H1 (cell line): ENCODE data around the gene GLS. TPM values are rescaled to one million over a fixed set of nuclear protein-coding genes. Genes with fewer than 3 reads are reported as not detected.
A peak's percentile ranks its signal among the peaks of the same experiment; 100 is the strongest.

ENCODE experiments used
- CTCF ChIA-PET: fragments of 300-600 bp; sonication (Branson Sonifier 250); formaldehyde crosslinking; loops from one replicate; lab custom pipeline; 2021; ENCODE audit not compliant: partially characterized antibody; lab: Charles Lee
- POLR2A ChIA-PET: fragments of 300-600 bp; sonication (Branson Sonifier 250); formaldehyde crosslinking; loops from one replicate; lab custom pipeline; 2021; ENCODE audit warnings: inconsistent platforms; ENCODE audit not compliant: partially characterized antibody; lab: Charles Lee
- DNase-seq, 2 experiments: peaks; one replicate each; pipeline versions ENCODE4 v3.0.0 to v3.0.0-alpha.2; 2010 to 2022; ENCODE audit warnings: low spot score in 2 of 2, low read depth in 1 of 2, mixed read lengths in 1 of 2
- FAIRE-seq: peaks from 2 replicates; lab custom pipeline; 2011; peaks lifted over from hg19 to GRCh38; lab: Jason Lieb, UNC
- H2AFZ ChIP-seq: 2 replicates; pipeline ENCODE4 v1.8.1; 2012; ENCODE audit warnings: low read length, inconsistent platforms
- H2AK5ac ChIP-seq: 2 replicates; pipeline ENCODE4 v1.6.1; 2013; ENCODE audit warnings: low read depth, low read length
- H2BK120ac ChIP-seq: replicated peaks from 2 replicates; pipeline ENCODE3; 2013; ENCODE audit warnings: low read depth, low read length, inconsistent platforms
- H2BK12ac ChIP-seq: 2 replicates; pipeline ENCODE4 v1.6.1; 2013; ENCODE audit warnings: low read depth, low read length
- H2BK15ac ChIP-seq: 2 replicates; pipeline ENCODE4 v1.6.1; 2013; ENCODE audit warnings: low read length
- H2BK20ac ChIP-seq: 2 replicates; pipeline ENCODE4 v1.6.1; 2013; ENCODE audit warnings: low read length
- H2BK5ac ChIP-seq: 2 replicates; pipeline ENCODE4 v1.6.1; 2013; ENCODE audit warnings: low read depth, low read length
- H3K14ac ChIP-seq: 2 replicates; pipeline ENCODE4 v1.6.1; 2013; ENCODE audit warnings: inconsistent platforms; ENCODE audit not compliant: insufficient read length
- H3K18ac ChIP-seq: 2 replicates; pipeline ENCODE4 v1.6.1; 2013; ENCODE audit warnings: low read length; ENCODE audit errors: extremely low read depth
- H3K23ac ChIP-seq: 2 replicates; pipeline ENCODE4 v1.6.1; 2013; ENCODE audit warnings: inconsistent platforms; ENCODE audit not compliant: insufficient read length
- H3K23me2 ChIP-seq: 2 replicates; pipeline ENCODE4 v1.6.1; 2013; ENCODE audit warnings: low read depth, low read length
- H3K27ac ChIP-seq: 2 replicates; pipeline ENCODE4 v1.6.1; 2011; ENCODE audit warnings: low read depth, low read length, inconsistent platforms
- H3K27me3 ChIP-seq, 4 experiments: replicated peaks in 1 of 4; 1 replicate in 1 of 4; 2 replicates in 3 of 4; pipeline versions ENCODE4 v1.6.1 to v1.8.1; 2011 to 2013; ENCODE audit warnings: low read length in 3 of 4, mild to moderate bottlenecking in 3 of 4, inconsistent platforms in 2 of 4, mixed read lengths in 2 of 4, moderate library complexity in 1 of 4; ENCODE audit not compliant: control insufficient read depth in 3 of 4, insufficient read depth in 3 of 4; ENCODE audit errors: extremely low read depth in 1 of 4
- H3K36me3 ChIP-seq, 4 experiments: 2 replicates each; pipeline versions ENCODE4 v1.6.1 to v1.8.1; 2011 to 2013; ENCODE audit warnings: mild to moderate bottlenecking in 4 of 4, low read length in 3 of 4, moderate library complexity in 2 of 4, control low read depth in 1 of 4, inconsistent platforms in 1 of 4; ENCODE audit not compliant: insufficient read depth in 4 of 4, control insufficient read depth in 2 of 4
- H3K4ac ChIP-seq: replicated peaks from 2 replicates; pipeline ENCODE3; 2013; ENCODE audit warnings: low read length, low read depth, mixed read lengths, inconsistent platforms; ENCODE audit not compliant: insufficient read length
- H3K4me1 ChIP-seq, 4 experiments: replicated peaks in 1 of 4; 1 replicate in 1 of 4; 2 replicates in 3 of 4; pipeline versions ENCODE4 v1.6.1 to v1.8.1; 2011 to 2013; ENCODE audit warnings: low read length in 3 of 4, inconsistent platforms in 2 of 4, mixed read lengths in 1 of 4; ENCODE audit not compliant: insufficient read depth in 4 of 4, control insufficient read depth in 3 of 4
- H3K4me2 ChIP-seq, 2 experiments: 2 replicates each; pipeline versions ENCODE4 v1.6.1 to v1.8.1; 2011 to 2013; ENCODE audit warnings: low read depth in 2 of 2, low read length in 2 of 2, control low read depth in 1 of 2, inconsistent platforms in 1 of 2, mild to moderate bottlenecking in 1 of 2; ENCODE audit not compliant: insufficient read depth in 1 of 2
- H3K4me3 ChIP-seq, 4 experiments: fragments of 200-600, 300-600 bp in 1 of 4; sonication (generic), shearing (Covaris generic), sonication (Bioruptor Twin) in 1 of 4; 2 replicates each; pipeline versions ENCODE4 v1.5.1 to v1.8.1; 2011 to 2016; ENCODE audit warnings: low read length in 4 of 4, low read depth in 3 of 4, control low read depth in 2 of 4, inconsistent platforms in 2 of 4, mild to moderate bottlenecking in 2 of 4, mixed read lengths in 1 of 4, moderate library complexity in 1 of 4; ENCODE audit not compliant: insufficient read depth in 2 of 4; ENCODE audit errors: extremely low read depth in 1 of 4
- H3K56ac ChIP-seq: replicated peaks from 2 replicates; pipeline ENCODE3; 2013; ENCODE audit warnings: low read depth, mild to moderate bottlenecking, mixed read lengths, low read length, inconsistent platforms; ENCODE audit not compliant: insufficient read length
- H3K79me1 ChIP-seq: 2 replicates; pipeline ENCODE4 v1.6.1; 2013; ENCODE audit warnings: low read depth, low read length, control low read depth
- H3K79me2 ChIP-seq, 2 experiments: 2 replicates each; pipeline versions ENCODE4 v1.6.1 to v1.8.1; 2012 to 2013; ENCODE audit warnings: low read length in 2 of 2, mild to moderate bottlenecking in 2 of 2, inconsistent platforms in 1 of 2; ENCODE audit not compliant: insufficient read depth in 2 of 2, control insufficient read depth in 1 of 2
- H3K9ac ChIP-seq, 4 experiments: replicated peaks in 1 of 4; 1 replicate in 1 of 4; 2 replicates in 3 of 4; pipeline versions ENCODE4 v1.6.1 to v1.8.1; 2011 to 2013; ENCODE audit warnings: low read depth in 3 of 4, low read length in 3 of 4, control low read depth in 2 of 4, mild to moderate bottlenecking in 2 of 4, moderate library complexity in 2 of 4, inconsistent platforms in 1 of 4; ENCODE audit errors: extremely low read depth in 1 of 4
- H3K9me3 ChIP-seq, 2 experiments: 2 replicates each; pipeline versions ENCODE4 v1.6.1 to v1.8.1; 2012 to 2013; ENCODE audit warnings: mild to moderate bottlenecking in 2 of 2, moderate library complexity in 2 of 2, control low read depth in 1 of 2, inconsistent platforms in 1 of 2, low read depth in 1 of 2, low read length in 1 of 2, mixed read lengths in 1 of 2; ENCODE audit not compliant: insufficient read depth in 2 of 2
- H4K20me1 ChIP-seq, 2 experiments: replicated peaks in 1 of 2; 2 replicates each; pipeline versions ENCODE3 to v1.8.1; 2011 to 2013; ENCODE audit warnings: inconsistent platforms in 2 of 2, low read length in 2 of 2, mild to moderate bottlenecking in 1 of 2; ENCODE audit not compliant: insufficient read depth in 2 of 2, control insufficient read depth in 1 of 2
- H4K5ac ChIP-seq: 2 replicates; pipeline ENCODE4 v1.6.1; 2013; ENCODE audit warnings: low read length, low read depth, mixed read lengths, inconsistent platforms; ENCODE audit not compliant: insufficient read length
- H4K8ac ChIP-seq: 2 replicates; pipeline ENCODE4 v1.8.0; 2013; ENCODE audit warnings: mild to moderate bottlenecking, moderate library complexity, low read length, inconsistent platforms; ENCODE audit not compliant: insufficient read depth; ENCODE audit errors: extremely low read depth
- H4K91ac ChIP-seq: replicated peaks from 2 replicates; pipeline ENCODE3; 2013; ENCODE audit warnings: low read length, mixed read lengths, inconsistent platforms; ENCODE audit not compliant: insufficient read length
- JUND ChIP-seq: IDR thresholded peaks from 2 replicates; pipeline ENCODE4 v1.6.1; 2011; ENCODE audit warnings: mild to moderate bottlenecking, improper control_type of control experiment, low read length
- MAFK ChIP-seq: IDR thresholded peaks from 2 replicates; pipeline ENCODE4 v1.6.1; 2012; ENCODE audit warnings: low read depth, mild to moderate bottlenecking, improper control_type of control experiment, low read length
- WGBS, 2 experiments: shearing (Covaris generic) in 1 of 2; methylation state at CpG; one replicate each; pipeline versions ENCODE4 v1.1.6 to v1.1.7; 2013 to 2015; ENCODE audit warnings: low lambda C conversion rate in 2 of 2, mixed read lengths in 2 of 2, inconsistent platforms in 1 of 2, low coverage in 1 of 2, missing lambda C conversion rate in 1 of 2; ENCODE audit not compliant: insufficient replicate concordance in 2 of 2, insufficient coverage in 1 of 2, insufficient read length in 1 of 2; ENCODE audit errors: extremely low coverage in 1 of 2, missing lambda C conversion rate in 1 of 2; 5-methylcytosine and 5-hydroxymethylcytosine counted together
- polyA plus RNA-seq, 7 experiments: library from polyadenylated mRNA; depleted of rRNA in 3 of 7; stranded (reverse) in 5 of 7; unstranded in 2 of 7; fragments of >200 nt in 5 of 7; fragments of 200-250 nt in 2 of 7; gene quantifications; 1 replicate in 5 of 7; 2 replicates in 1 of 7; 4 replicates in 1 of 7; pipeline versions ENCODE4 v1.2.1 to v1.2.3, GENCODE V29; 2011 to 2013; ENCODE audit warnings: missing spikeins in 2 of 7, mixed read lengths in 2 of 7
- total RNA-seq: library from RNA; stranded (reverse); fragmentation: NEBNext Ultra II Directional; extraction: Animal tissue kit (Norgen Biotek cat#: 25700); gene quantifications from 2 replicates; pipeline ENCODE4 v1.2.1, GENCODE V29; 2021

Gene GLS
- total and polyA plus RNA-seq, 2 of the 8 experiments (the other 6 are each of a cell fraction or from before 2014, with no cell fraction given), result 15.7 to 89.8 TPM

DNA sequence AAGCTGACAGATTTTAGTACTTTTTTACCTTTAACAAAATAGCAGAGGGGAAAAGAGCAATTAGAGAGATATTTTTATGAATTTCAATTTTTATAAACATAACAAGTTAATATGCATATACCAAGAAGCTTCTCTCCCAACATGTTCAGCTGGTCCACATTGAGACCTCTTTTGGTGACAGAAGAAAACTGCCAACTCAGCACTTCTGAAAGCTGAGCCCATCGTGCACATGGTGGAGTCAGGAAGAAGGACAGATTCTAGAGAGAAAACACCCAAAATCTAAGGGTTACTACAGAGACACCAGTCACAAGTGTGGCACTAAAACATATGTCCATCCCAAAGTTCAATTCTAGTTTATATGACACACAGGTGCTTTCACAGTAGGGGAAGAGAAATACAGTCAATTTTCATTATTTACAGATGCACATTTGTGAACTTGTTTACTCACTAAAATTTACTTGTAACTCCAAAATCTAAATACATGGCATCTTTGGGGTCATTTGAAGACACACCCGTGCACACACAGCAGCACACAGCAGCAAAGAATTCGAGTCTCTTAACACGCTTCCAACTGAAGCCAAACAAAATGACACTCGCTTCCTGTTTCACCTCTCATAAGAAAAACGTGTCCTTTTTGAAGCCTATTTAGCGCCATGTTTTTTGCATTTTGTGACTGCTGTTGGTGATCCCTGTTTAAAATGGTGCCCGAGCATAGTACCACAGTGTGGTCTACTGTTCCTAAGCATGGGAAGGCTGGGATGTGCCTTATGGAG, 101.8 kb downstream of the GLS start:
- H3K23ac ChIP-seq, result no peak overlapping the region
- H3K56ac ChIP-seq, result no peak overlapping the region
- no peak overlapping the region for H4K5ac ChIP-seq
- H3K27me3 ChIP-seq, result no peaks in the 10 kb centered on the region
- no peak overlapping the region for H3K4ac ChIP-seq
- H3K18ac ChIP-seq, result no peak overlapping the region
- H3K14ac ChIP-seq, result no peak overlapping the region
- no peak overlapping the region for H3K4me3 ChIP-seq
- CTCF ChIA-PET, result interaction anchor here (1.3 to 1.8 kb wide), 2 partner anchors 132 to 201 kb away, joined by 3 to 4 read pairs; no protein-coding TSS in a partner anchor
- no peaks in the 10 kb centered on the region for H3K79me1 ChIP-seq
- H4K8ac ChIP-seq, result no peak overlapping the region
- no peaks in the 10 kb centered on the region for H3K79me2 ChIP-seq
- no peaks in the 10 kb centered on the region for H3K23me2 ChIP-seq
- no peaks in the 10 kb centered on the region for H3K4me1 ChIP-seq
- peaks cover 0 to 4% of the 10 kb centered on the region in 2 experiments for H4K20me1 ChIP-seq
- no peak overlapping the region for H2AK5ac ChIP-seq
- FAIRE-seq (no peak), DNase-seq (no peak)
- H2BK15ac ChIP-seq, result no peak overlapping the region
- no peak overlapping the region for H2BK120ac ChIP-seq
- no peak overlapping the region for H4K91ac ChIP-seq
- no peak overlapping the region for H3K4me2 ChIP-seq
- no peak overlapping the region for H3K27ac ChIP-seq
- H2AFZ ChIP-seq, result no peak overlapping the region
- H3K9me3 ChIP-seq, result no peaks in the 10 kb centered on the region
- POLR2A ChIA-PET, result interaction anchor here (0.7 kb wide), 1 partner anchor 19 kb away, joined by 3 read pairs; no protein-coding TSS in a partner anchor
- no peak for TF ChIP-seq JUND
- TF ChIP-seq MAFK, result peak; percentile 98
- WGBS, 2 experiments, result 91% methylated on average over 8 of the region's 8 CpGs; no CpG with 5 or more reads in 1 of the 2 experiments
- H2BK12ac ChIP-seq, result no peak overlapping the region
- H3K9ac ChIP-seq, result no peak overlapping the region
- H3K36me3 ChIP-seq, result peaks cover 27 to 84% (median 66%) of the 10 kb centered on the region in 4 experiments
- no peak overlapping the region for H2BK20ac ChIP-seq
- no peak overlapping the region for H2BK5ac ChIP-seq
